ENCODE data around the gene EIF3D.

Gene EIF3D

DNA sequence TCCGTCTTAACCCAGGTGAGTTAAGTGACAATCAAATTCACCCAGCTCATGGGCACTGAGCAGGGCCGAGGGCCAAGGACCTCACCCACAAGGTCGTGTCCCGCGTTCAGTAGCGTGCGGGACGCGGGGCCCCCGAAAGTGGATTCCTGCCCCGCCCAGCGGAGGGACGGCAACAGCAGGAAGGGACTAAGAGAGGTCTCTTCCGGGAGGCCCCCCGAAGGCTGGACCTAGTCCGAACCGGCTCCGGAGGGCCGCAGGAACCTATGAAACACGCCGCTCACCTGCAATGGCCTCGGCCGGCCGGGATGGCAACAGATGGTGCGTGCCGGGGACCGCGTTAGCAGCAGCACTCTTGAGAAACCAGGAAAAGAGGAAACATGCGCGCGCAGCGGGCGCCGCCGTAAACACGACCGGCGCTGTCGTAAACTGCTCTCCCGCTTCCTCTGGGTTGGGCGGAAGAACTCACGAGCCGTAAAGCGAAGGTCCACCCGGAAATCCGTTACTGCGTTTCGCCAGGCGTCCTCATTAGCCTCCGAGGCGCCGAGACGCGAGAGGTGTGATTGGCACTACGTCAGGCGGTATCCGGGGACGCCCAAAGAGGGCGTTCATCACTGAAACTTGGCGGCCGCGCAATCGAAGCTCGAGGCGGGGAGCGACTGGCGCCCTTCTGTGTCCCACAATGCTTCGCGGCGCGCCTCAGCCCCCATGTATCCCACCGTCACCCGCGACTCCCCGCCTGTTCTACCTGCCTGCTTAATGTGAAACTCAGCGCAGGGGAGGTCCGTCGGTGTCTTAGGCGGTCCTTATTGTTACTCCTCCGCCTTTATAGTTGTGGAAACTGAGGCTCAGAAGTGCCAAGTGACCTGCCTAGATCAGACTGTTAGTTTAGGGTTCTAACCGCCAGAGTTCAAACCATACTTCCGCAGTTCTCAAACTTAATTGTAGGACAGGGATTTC lies at the start of gene EIF3D (continued):
- TF ChIP-seq, protein P1, sequence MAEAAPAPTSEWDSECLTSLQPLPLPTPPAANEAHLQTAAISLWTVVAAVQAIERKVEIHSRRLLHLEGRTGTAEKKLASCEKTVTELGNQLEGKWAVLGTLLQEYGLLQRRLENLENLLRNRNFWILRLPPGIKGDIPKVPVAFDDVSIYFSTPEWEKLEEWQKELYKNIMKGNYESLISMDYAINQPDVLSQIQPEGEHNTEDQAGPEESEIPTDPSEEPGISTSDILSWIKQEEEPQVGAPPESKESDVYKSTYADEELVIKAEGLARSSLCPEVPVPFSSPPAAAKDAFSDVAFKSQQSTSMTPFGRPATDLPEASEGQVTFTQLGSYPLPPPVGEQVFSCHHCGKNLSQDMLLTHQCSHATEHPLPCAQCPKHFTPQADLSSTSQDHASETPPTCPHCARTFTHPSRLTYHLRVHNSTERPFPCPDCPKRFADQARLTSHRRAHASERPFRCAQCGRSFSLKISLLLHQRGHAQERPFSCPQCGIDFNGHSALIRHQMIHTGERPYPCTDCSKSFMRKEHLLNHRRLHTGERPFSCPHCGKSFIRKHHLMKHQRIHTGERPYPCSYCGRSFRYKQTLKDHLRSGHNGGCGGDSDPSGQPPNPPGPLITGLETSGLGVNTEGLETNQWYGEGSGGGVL (tag by site-specific recombination; IDR thresholded peaks at IDR 0.05): no peak
- TF ChIP-seq REPIN1 (tag by site-specific recombination; IDR thresholded peaks at IDR 0.05; ENCODE audit: low read depth) (peak; percentile 62; the same call in 1 of the 2 replicates), ZFHX2 (tag by site-specific recombination; conservative IDR thresholded peaks at IDR 0.05) (no peak), ZFP69B (tag by site-specific recombination; IDR thresholded peaks at IDR 0.05) (peak; percentile 62), GLI4 (tag by site-specific recombination; IDR thresholded peaks at IDR 0.05) (no peak), KLF9 (tag by site-specific recombination; IDR thresholded peaks at IDR 0.05; ENCODE audit: low read depth) (peak; percentile 67; the same call in 1 of the 2 replicates), WT1 (tag by site-specific recombination; IDR thresholded peaks at IDR 0.05) (peak; percentile 24; the same call in 1 of the 2 replicates), KLF16 (tag by site-specific recombination; IDR thresholded peaks at IDR 0.05) (peak; percentile 76), ZNF544 (tag by site-specific recombination; IDR thresholded peaks at IDR 0.05) (no peak), ZNF558 (tag by site-specific recombination; IDR thresholded peaks at IDR 0.05) (no peak), ZNF423 (tag by site-specific recombination; IDR thresholded peaks at IDR 0.05) (no peak), ZFP37 (tag by site-specific recombination; IDR thresholded peaks at IDR 0.05) (peak; percentile 83; the same call in 1 of the 2 replicates), ZSCAN18 (tag by site-specific recombination; IDR thresholded peaks at IDR 0.05) (no peak), ZNF707 (tag by site-specific recombination; IDR thresholded peaks at IDR 0.05) (no peak), ZNF561 (tag by site-specific recombination; IDR thresholded peaks at IDR 0.05; ENCODE audit: borderline replicate concordance) (peak; percentile 21; the same call in 1 of the 2 replicates), ZNF777 (tag by site-specific recombination; IDR thresholded peaks at IDR 0.05; ENCODE audit: borderline replicate concordance) (no peak), KLF10 (tag by site-specific recombination; IDR thresholded peaks at IDR 0.05) (no peak), ZNF747 (tag by site-specific recombination; IDR thresholded peaks at IDR 0.05) (no peak), ZNF426 (tag by site-specific recombination; IDR thresholded peaks at IDR 0.05) (no peak), PBX3 (CRISPR knock-in tag; IDR thresholded peaks at IDR 0.05) (peak; percentile 71; the same call in 1 of the 2 replicates), ZNF19 (tag by site-specific recombination; IDR thresholded peaks at IDR 0.05; ENCODE audit: low read depth) (no peak), ZNF350 (tag by site-specific recombination; IDR thresholded peaks at IDR 0.05) (no peak), ZNF2 (tag by site-specific recombination; IDR thresholded peaks at IDR 0.05) (peak; percentile 83), ZSCAN4 (tag by site-specific recombination; IDR thresholded peaks at IDR 0.05) (0 out of 2 replicates have a peak, but pooled peaks have one; percentile 11), ZNF175 (tag by site-specific recombination; IDR thresholded peaks at IDR 0.05) (no peak), ZXDB (tag by site-specific recombination; IDR thresholded peaks at IDR 0.05) (peak; percentile 93), ZNF23 (tag by site-specific recombination; IDR thresholded peaks at IDR 0.05; ENCODE audit: borderline replicate concordance) (no peak)
- TF ChIP-seq, protein P2, sequence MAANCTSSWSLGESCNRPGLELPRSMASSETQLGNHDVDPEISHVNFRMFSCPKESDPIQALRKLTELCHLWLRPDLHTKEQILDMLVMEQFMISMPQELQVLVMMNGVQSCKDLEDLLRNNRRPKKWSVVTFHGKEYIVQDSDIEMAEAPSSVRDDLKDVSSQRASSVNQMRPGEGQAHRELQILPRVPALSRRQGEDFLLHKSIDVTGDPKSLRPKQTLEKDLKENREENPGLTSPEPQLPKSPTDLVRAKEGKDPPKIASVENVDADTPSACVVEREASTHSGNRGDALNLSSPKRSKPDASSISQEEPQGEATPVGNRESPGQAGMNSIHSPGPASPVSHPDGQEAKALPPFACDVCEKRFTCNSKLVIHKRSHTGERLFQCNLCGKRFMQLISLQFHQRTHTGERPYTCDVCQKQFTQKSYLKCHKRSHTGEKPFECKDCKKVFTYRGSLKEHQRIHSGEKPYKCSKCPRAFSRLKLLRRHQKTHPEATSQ (tag by site-specific recombination; IDR thresholded peaks at IDR 0.05): no peak
- TF ChIP-seq, protein P3, sequence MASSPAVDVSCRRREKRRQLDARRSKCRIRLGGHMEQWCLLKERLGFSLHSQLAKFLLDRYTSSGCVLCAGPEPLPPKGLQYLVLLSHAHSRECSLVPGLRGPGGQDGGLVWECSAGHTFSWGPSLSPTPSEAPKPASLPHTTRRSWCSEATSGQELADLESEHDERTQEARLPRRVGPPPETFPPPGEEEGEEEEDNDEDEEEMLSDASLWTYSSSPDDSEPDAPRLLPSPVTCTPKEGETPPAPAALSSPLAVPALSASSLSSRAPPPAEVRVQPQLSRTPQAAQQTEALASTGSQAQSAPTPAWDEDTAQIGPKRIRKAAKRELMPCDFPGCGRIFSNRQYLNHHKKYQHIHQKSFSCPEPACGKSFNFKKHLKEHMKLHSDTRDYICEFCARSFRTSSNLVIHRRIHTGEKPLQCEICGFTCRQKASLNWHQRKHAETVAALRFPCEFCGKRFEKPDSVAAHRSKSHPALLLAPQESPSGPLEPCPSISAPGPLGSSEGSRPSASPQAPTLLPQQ (tag by site-specific recombination; IDR thresholded peaks at IDR 0.05): peak; percentile 78
- TF ChIP-seq, protein P4, sequence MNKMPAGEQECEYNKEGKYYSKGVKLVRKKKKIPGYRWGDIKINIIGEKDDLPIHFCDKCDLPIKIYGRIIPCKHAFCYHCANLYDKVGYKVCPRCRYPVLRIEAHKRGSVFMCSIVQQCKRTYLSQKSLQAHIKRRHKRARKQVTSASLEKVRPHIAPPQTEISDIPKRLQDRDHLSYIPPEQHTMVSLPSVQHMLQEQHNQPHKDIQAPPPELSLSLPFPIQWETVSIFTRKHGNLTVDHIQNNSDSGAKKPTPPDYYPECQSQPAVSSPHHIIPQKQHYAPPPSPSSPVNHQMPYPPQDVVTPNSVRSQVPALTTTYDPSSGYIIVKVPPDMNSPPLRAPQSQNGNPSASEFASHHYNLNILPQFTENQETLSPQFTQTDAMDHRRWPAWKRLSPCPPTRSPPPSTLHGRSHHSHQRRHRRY (tag by site-specific recombination; IDR thresholded peaks at IDR 0.05): no peak; the same call in 1 of the 2 replicates
